Esophagus muscularis mucosa (tissue), 4 donors: ENCODE measurements around the gene ADGRA3. TPM values are rescaled to one million over a fixed set of nuclear protein-coding genes. Genes with fewer than 3 reads are reported as not detected.

Source experiments
- DNase-seq: peaks from one replicate; pipeline ENCODE4 v3.0.0-alpha.2; 2017; ENCODE audit errors: extremely low spot score
- H3K27ac ChIP-seq, 4 donors: fragments of 200-600 bp; sonication (generic); replicated peaks in 1 of 4; 1 replicate in 3 of 4; 2 replicates in 1 of 4; pipeline ENCODE4 v1.5.1; 2016 to 2019; ENCODE audit warnings: mild to moderate bottlenecking in 1 of 4
- H3K27me3 ChIP-seq, 4 donors: fragments of 200-600 bp; sonication (generic); one replicate each; pipeline versions ENCODE4 v1.5.1 to v1.6.0; 2016 to 2019
- H3K36me3 ChIP-seq, 4 donors: fragments of 200-600 bp; sonication (generic); one replicate each; pipeline ENCODE4 v1.5.1; 2016 to 2019
- H3K4me1 ChIP-seq, 4 donors: fragments of 200-600 bp; sonication (generic); one replicate each; pipeline ENCODE4 v1.5.1; 2016 to 2019
- H3K4me3 ChIP-seq, 4 donors: fragments of 200-600 bp; sonication (generic); 1 replicate in 2 of 4; 2 replicates in 2 of 4; pipeline ENCODE4 v1.5.1; 2016 to 2019; ENCODE audit warnings: mild to moderate bottlenecking in 4 of 4, moderate library complexity in 1 of 4
- H3K9me3 ChIP-seq, 4 donors: fragments of 200-600 bp; sonication (generic); 1 replicate in 3 of 4; 2 replicates in 1 of 4; pipeline ENCODE4 v1.5.1; 2016 to 2019
- CTCF ChIP-seq, 3 experiments: fragments of 200-600 bp in 2 of 3; fragments of 450-650 bp in 1 of 3; sonication (generic) in 2 of 3; IDR thresholded peaks; one replicate each; pipeline ENCODE4 v1.5.1; 2017 to 2019; ENCODE audit warnings: antibody characterized with exemption in 3 of 3, mild to moderate bottlenecking in 2 of 3, moderate library complexity in 1 of 3
- EP300 ChIP-seq: sonication (generic); formaldehyde crosslinking; IDR thresholded peaks from one replicate; pipeline ENCODE4 v1.6.1; 2017; ENCODE audit warnings: antibody characterized with exemption
- POLR2A ChIP-seq: fragments of 450-650 bp; IDR thresholded peaks from one replicate; pipeline ENCODE4 v1.6.1; 2017; ENCODE audit warnings: antibody characterized with exemption, moderate library complexity, mild to moderate bottlenecking, low read depth
- POLR2AphosphoS5 ChIP-seq, 2 donors: sonication (generic); formaldehyde crosslinking; IDR thresholded peaks; one replicate each; pipeline ENCODE4 v1.6.1; 2017; ENCODE audit warnings: antibody characterized with exemption in 2 of 2
- WGBS: methylation state at CpG from one replicate; pipeline ENCODE4 v1.1.5; 2018; 5-methylcytosine and 5-hydroxymethylcytosine counted together
- intact Hi-C: fragments of 100-400 bp; cut with DNase I; formaldehyde crosslinking; loops from one replicate; pipeline ENCODE4 v1.15.1; 2023
- total RNA-seq, 4 donors: library from RNA; depleted of rRNA; stranded (reverse); fragments of >200 nt; gene quantifications; one replicate each; pipeline versions ENCODE4 v1.1.0 to v1.2.1, GENCODE V29; 2016

The ADGRA3 gene
- total RNA-seq, 4 donors from 2014 or later = 24.9 to 41.0 (median 35.3) TPM

GRCh38 chr4:22363787-22364186, 152.1 kb downstream of the ADGRA3 start:
- Histone ChIP-seq H3K9me3 (no peaks in the 10 kb centered on the region), H3K4me3 (no peak overlapping the region), H3K27ac (no peak overlapping the region), H3K36me3 (no peaks in the 10 kb centered on the region), H3K4me1 (no peaks in the 10 kb centered on the region), H3K27me3 (no peaks in the 10 kb centered on the region)
- intact Hi-C loops = no loop called here
- WGBS = 72% methylated on average over 2 of the region's 2 CpGs
- TF ChIP-seq EP300 (no peak), CTCF (IDR thresholded peaks at IDR 0.05) (no peak), POLR2AphosphoS5 (IDR thresholded peaks at IDR 0.05) (no peak), POLR2A (no peak)
- DNase-seq = no peak

- no peaks in the 10 kb centered on the region for H3K4me1 ChIP-seq
- TF ChIP-seq POLR2A (no peak), EP300 (no peak), CTCF (IDR thresholded peaks at IDR 0.05) (no peak), POLR2AphosphoS5 (IDR thresholded peaks at IDR 0.05) (no peak)
- no peaks in the 10 kb centered on the region for H3K36me3 ChIP-seq
- no peak overlapping the region for H3K27ac ChIP-seq
- no peak for DNase-seq
- H3K9me3 ChIP-seq = no peaks in the 10 kb centered on the region
- H3K27me3 ChIP-seq = no peaks in the 10 kb centered on the region
- intact Hi-C loops = no loop called here
- no peak overlapping the region for H3K4me3 ChIP-seq
- 66% methylated on average over 2 of the region's 2 CpGs for WGBS
These were observed 152.8 kb downstream of the ADGRA3 start for GRCh38 chr4:22363036-22363435.

GRCh38 chr4:22356987-22357596, 158.8 kb downstream of the ADGRA3 start:
- Histone ChIP-seq H3K4me3 (no peak overlapping the region), H3K4me1 (no peaks in the 10 kb centered on the region), H3K27me3 (no peaks in the 10 kb centered on the region), H3K36me3 (no peaks in the 10 kb centered on the region), H3K27ac (no peak overlapping the region), H3K9me3 (peaks cover 0 to 3% (median 0%) of the 10 kb centered on the region in 4 donors)
- 58% methylated on average over 6 of the region's 6 CpGs for WGBS
- TF ChIP-seq EP300 (no peak), POLR2A (no peak), POLR2AphosphoS5 (IDR thresholded peaks at IDR 0.05) (no peak), CTCF (IDR thresholded peaks at IDR 0.05) (no peak)
- DNase-seq = no peak
- intact Hi-C loops = no loop called here

- Histone ChIP-seq H3K27ac (no peak overlapping the region), H3K27me3 (no peaks in the 10 kb centered on the region), H3K36me3 (peaks cover 0 to 2% (median 0%) of the 10 kb centered on the region in 4 donors), H3K4me1 (no peaks in the 10 kb centered on the region), H3K4me3 (no peak overlapping the region), H3K9me3 (peaks cover 0 to 3% (median 0%) of the 10 kb centered on the region in 4 donors)
- WGBS = 64% methylated on average over 3 of the region's 3 CpGs
- intact Hi-C loops = no loop called here
- TF ChIP-seq POLR2AphosphoS5 (IDR thresholded peaks at IDR 0.05) (no peak), POLR2A (no peak), CTCF (IDR thresholded peaks at IDR 0.05) (no peak), EP300 (no peak)
- DNase-seq = no peak
These were observed 167.5 kb downstream of the ADGRA3 start for GRCh38 chr4:22348410-22348809.

DNA sequence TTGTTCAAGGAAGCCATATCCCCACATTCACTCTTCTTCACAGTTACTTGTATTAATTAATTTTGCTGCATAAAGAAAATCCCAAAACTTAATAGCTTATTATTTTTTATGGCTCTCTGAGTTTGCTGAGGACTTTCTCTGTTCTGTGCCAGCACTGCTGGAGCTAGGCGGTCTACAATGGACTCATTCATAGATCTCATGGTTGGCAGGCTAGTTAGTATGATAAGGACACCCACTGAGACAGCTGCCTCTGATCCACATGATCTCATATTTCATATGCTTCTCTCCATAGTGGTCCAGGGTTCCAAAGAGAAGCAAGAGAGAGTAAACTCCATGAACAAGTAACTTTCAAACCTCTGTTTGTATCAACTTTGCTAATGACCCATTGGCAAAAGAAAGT, 170.2 kb downstream of the ADGRA3 start:
- intact Hi-C loops = no loop called here
- Histone ChIP-seq H3K27me3 (no peaks in the 10 kb centered on the region), H3K4me3 (no peak overlapping the region), H3K4me1 (no peaks in the 10 kb centered on the region), H3K27ac (no peak overlapping the region), H3K36me3 (peaks cover 0 to 2% (median 0%) of the 10 kb centered on the region in 4 donors), H3K9me3 (no peaks in the 10 kb centered on the region)
- no peak for DNase-seq
- WGBS = 82% methylated on average over 1 of the region's 1 CpG
- no peak for TF ChIP-seq EP300
- no peak for TF ChIP-seq POLR2AphosphoS5 (IDR thresholded peaks at IDR 0.05)
- no peak for TF ChIP-seq POLR2A
- TF ChIP-seq CTCF (IDR thresholded peaks at IDR 0.05) = no peak
